OCI-LY1 (cell line): Measurements from ENCODE around the gene CTNNA1.

Experiments
- CTCF ChIP-seq: fragments of 200-600 bp; sonication (generic), shearing (Covaris generic); IDR thresholded peaks from 2 replicates; pipeline ENCODE4 v1.5.1; 2017; ENCODE audit warnings: mild to moderate bottlenecking, antibody characterized with exemption, low read length, moderate library complexity, mixed read lengths
- EZH2 ChIP-seq: fragments of 200-600 bp; sonication (generic), shearing (Covaris generic); IDR thresholded peaks from 2 replicates; pipeline ENCODE4 v1.8.0; 2017; ENCODE audit warnings: borderline replicate concordance, mixed run types, mild to moderate bottlenecking, antibody characterized with exemption, low read length, moderate library complexity, mixed read lengths

GRCh38 chr5:138872841-138873465, 119.7 kb downstream of the CTNNA1 start:
- no peak for TF ChIP-seq EZH2
- TF ChIP-seq CTCF = no peak
